ENCODE data around the gene SRRM3.

DNA sequence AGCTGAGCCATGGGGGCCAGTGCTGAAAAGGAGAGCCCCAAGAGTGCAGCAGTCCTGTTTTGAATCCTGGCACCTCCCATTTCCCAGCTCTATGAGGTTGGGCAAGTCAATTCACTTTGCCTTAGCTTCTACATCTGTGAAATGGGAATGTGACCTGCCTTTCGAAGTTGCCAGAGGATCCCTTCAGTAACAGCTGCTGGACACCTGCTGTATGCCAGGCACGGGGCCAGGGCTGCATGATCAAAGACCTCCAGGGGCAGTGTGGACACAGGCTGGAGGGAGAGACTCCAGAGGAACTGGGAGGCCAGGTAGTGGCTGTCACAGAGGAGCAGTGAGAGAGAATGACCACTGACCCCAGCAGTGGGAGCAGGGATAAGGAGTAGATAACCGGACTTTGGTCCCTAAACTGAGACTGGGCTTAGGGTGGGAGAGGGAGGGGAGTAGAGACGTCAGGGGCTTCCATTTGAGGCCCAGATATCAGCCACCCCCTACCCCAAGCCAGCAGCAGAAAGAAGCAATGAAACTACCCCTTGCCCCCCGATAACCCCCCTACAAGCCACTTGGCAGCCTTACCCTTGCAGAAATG is 45.2 kb downstream of the SRRM3 start:
- TF ChIP-seq, protein P1, sequence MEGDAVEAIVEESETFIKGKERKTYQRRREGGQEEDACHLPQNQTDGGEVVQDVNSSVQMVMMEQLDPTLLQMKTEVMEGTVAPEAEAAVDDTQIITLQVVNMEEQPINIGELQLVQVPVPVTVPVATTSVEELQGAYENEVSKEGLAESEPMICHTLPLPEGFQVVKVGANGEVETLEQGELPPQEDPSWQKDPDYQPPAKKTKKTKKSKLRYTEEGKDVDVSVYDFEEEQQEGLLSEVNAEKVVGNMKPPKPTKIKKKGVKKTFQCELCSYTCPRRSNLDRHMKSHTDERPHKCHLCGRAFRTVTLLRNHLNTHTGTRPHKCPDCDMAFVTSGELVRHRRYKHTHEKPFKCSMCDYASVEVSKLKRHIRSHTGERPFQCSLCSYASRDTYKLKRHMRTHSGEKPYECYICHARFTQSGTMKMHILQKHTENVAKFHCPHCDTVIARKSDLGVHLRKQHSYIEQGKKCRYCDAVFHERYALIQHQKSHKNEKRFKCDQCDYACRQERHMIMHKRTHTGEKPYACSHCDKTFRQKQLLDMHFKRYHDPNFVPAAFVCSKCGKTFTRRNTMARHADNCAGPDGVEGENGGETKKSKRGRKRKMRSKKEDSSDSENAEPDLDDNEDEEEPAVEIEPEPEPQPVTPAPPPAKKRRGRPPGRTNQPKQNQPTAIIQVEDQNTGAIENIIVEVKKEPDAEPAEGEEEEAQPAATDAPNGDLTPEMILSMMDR (IDR thresholded peaks at IDR 0.05), result no peak
- no peak for TF ChIP-seq POLR2A (IDR thresholded peaks at IDR 0.05)

Data from heart left ventricle (tissue), 13 donors.